ENCODE measurements around the gene PNMA1.

PNMA1 gene

GRCh38 chr14:73713803-73714655, at the start of gene PNMA1:
Gene PNMA1 (minus strand): TSS chr14:73714384. CDS start chr14:73713639, 745 bp downstream.
- peaks cover 0 to 43% (median 30%) of the 10 kb centered on the region in 4 donors for H3K4me1 ChIP-seq
- DNase-seq: peak; percentile 89 to 95
- TF ChIP-seq, protein P1, sequence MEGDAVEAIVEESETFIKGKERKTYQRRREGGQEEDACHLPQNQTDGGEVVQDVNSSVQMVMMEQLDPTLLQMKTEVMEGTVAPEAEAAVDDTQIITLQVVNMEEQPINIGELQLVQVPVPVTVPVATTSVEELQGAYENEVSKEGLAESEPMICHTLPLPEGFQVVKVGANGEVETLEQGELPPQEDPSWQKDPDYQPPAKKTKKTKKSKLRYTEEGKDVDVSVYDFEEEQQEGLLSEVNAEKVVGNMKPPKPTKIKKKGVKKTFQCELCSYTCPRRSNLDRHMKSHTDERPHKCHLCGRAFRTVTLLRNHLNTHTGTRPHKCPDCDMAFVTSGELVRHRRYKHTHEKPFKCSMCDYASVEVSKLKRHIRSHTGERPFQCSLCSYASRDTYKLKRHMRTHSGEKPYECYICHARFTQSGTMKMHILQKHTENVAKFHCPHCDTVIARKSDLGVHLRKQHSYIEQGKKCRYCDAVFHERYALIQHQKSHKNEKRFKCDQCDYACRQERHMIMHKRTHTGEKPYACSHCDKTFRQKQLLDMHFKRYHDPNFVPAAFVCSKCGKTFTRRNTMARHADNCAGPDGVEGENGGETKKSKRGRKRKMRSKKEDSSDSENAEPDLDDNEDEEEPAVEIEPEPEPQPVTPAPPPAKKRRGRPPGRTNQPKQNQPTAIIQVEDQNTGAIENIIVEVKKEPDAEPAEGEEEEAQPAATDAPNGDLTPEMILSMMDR (IDR thresholded peaks at IDR 0.05): no peak
- intact Hi-C loops (cut with DNase I; ENCODE audit: low total_unique reads): loop anchor here (5.0 kb wide), 1 partner anchor 72 kb away; the partner anchor contains the start of gene DNAL1
- H3K36me3 ChIP-seq: peaks cover 0 to 26% (median 11%) of the 10 kb centered on the region in 3 donors
- H3K4me3 ChIP-seq: peak within 1 kb of the TSS; percentile 91 to 98
- no peaks in the 10 kb centered on the region for H3K9me3 ChIP-seq
- peak within 1 kb of the TSS; percentile 97 to 99 for H3K27ac ChIP-seq
- H3K27me3 ChIP-seq: no peaks in the 10 kb centered on the region

DNA sequence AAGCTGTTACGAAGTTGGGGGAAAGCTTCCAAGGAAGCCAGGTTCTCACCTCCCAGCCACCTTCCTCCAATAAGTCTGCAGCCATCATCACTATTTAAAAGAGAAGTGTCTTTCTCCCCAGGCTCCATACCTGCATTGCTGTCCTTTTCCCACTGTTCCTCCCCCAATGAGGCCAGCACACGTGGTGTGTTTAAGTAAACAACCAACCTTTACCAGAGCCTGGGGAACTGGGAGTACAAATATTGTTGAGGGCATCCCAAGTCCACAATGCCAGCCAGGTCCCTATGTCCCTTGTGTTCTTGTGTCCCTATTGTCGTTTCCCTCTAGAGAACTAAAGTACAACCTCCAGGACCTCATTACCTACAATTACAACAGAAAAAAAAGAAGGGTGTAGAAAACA, 49.2 kb upstream of the PNMA1 start:
- no peak for DNase-seq
- Histone ChIP-seq H3K36me3 (no peaks in the 10 kb centered on the region), H3K4me1 (peaks cover 0 to 83% (median 60%) of the 10 kb centered on the region in 4 donors), H3K9me3 (no peaks in the 10 kb centered on the region), H3K27ac (peak overlapping the region in 1 of 2 donors; percentile 54), H3K4me3 (no peak overlapping the region), H3K27me3 (no peaks in the 10 kb centered on the region)
- intact Hi-C loops (cut with DNase I; ENCODE audit: low total_unique reads): no loop called here
- TF ChIP-seq, protein P1 (IDR thresholded peaks at IDR 0.05): no peak

DNA sequence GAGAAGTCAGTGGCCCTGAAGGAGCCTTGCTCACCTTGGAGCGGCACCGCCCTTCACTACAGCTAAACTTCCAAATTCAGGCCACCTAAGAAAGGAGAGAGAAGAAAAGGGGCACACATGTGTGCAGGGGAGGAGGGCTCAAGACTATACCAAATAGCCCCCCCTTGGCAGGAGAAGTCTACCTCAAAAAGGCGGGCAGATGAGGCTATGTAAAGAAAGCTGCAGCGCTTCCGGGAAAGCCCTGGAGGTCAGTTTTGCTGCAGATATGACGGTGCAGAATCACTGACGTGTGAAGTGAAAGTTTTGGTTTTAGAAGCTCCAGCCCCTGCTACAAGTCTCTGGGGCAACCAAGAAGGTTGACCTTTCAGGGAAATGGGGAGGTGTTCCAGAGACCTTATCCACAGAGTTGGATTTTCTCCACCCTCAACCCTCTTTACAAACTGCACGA, 48.2 kb upstream of the PNMA1 start:
- Histone ChIP-seq H3K27ac (peak overlapping the region in 1 of 2 donors; percentile 96), H3K27me3 (no peaks in the 10 kb centered on the region), H3K9me3 (no peaks in the 10 kb centered on the region), H3K4me1 (peaks cover 0 to 84% (median 64%) of the 10 kb centered on the region in 4 donors), H3K4me3 (no peak overlapping the region), H3K36me3 (no peaks in the 10 kb centered on the region)
- intact Hi-C loops (cut with DNase I; ENCODE audit: low total_unique reads): no loop called here
- no peak for DNase-seq
- TF ChIP-seq, protein P1 (IDR thresholded peaks at IDR 0.05): no peak

- intact Hi-C loops (cut with DNase I; ENCODE audit: low total_unique reads): no loop called here
- TF ChIP-seq, protein P1 (IDR thresholded peaks at IDR 0.05): no peak
- Histone ChIP-seq H3K36me3 (no peaks in the 10 kb centered on the region), H3K4me1 (peaks cover 0 to 86% (median 67%) of the 10 kb centered on the region in 4 donors), H3K27me3 (no peaks in the 10 kb centered on the region), H3K9me3 (no peaks in the 10 kb centered on the region), H3K4me3 (no peak overlapping the region), H3K27ac (peak overlapping the region; percentile 95 to 96)
- DNase-seq: no peak
These were observed 47.6 kb upstream of the PNMA1 start for GRCh38 chr14:73761618-73762355.

DNA sequence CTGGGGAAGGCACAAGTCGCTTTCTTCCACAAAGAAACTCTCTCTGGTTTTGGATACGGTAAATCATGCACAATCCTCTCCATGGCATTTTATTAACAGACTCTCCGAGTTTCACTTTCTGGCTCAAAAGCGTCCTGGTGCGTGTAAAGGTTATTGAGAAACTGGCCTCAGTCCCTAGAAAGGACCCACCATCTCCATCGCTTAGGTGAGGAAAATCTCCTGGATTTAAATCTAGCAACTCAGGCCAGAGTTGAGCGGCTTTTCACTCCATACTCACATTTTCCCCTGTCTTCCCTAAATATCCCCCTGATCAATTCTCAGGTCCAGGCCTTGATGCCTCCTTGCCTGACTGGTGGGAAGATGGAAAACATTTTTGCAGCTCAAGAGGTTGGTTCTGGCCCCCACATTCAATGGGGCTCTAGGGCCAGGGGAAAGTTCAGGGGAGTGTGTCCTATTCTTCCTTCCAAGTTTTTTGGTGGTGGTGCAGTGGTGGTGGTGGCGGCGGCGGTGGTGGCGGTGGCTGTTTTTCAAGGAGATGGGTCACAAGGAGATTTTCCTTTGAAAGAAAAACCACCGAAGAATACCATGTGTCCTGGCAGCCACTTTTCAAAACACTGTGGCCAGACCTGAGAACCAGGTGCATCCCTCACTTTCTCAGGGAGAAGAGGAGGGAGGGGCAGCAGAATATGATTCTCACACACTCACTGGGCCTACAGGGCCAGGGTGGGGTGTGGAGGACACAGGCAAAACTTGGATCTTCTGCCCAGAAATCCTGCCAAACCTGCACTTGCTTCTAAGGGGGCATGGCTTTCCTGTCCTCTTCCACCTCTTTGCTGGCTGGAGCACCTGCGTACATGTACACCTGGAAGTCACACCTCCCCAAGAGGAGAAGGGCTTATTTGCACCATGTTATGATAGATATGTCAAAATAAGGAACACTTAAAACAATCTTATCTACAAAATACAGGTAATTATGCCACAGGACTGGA, 46.7 kb upstream of the PNMA1 start:
- Histone ChIP-seq H3K36me3 (no peaks in the 10 kb centered on the region), H3K27me3 (no peaks in the 10 kb centered on the region), H3K4me1 (peaks cover 0 to 87% (median 72%) of the 10 kb centered on the region in 4 donors), H3K27ac (peak overlapping the region; percentile 95 to 96), H3K4me3 (peak overlapping the region; percentile 80 to 86), H3K9me3 (no peaks in the 10 kb centered on the region)
- TF ChIP-seq, protein P1 (IDR thresholded peaks at IDR 0.05): no peak
- intact Hi-C loops (cut with DNase I; ENCODE audit: low total_unique reads): no loop called here
- DNase-seq: no peak

Measured in tibial artery (tissue), 4 donors.